DND-41 (cell line): ENCODE measurements around the gene VIL1.
A peak's percentile ranks its signal among the peaks of the same experiment; 100 is the strongest.

Experiments used
- ATAC-seq: fragments of 200-7000 bp; cut with Tn5 transposase; 3 replicates; pipeline ENCODE4 v1.9.1; 2021; ENCODE audit warnings: low read depth; ENCODE audit not compliant: insufficient read depth
- DNase-seq: peaks from one replicate; pipeline ENCODE4 v3.0.0-alpha.2; 2020
- H2AFZ ChIP-seq: 2 replicates; pipeline ENCODE4 v1.6.0; 2012; ENCODE audit warnings: low read depth, low read length
- H3K27ac ChIP-seq: 2 replicates; pipeline ENCODE4 v1.5.1; 2012; ENCODE audit warnings: low read length, inconsistent platforms
- H3K27me3 ChIP-seq: fragments of 200-600 bp; sonication (generic); 2 replicates; pipeline ENCODE4 v1.6.0; 2012; ENCODE audit warnings: low read length, mild to moderate bottlenecking, inconsistent platforms; ENCODE audit not compliant: insufficient read depth, poor library complexity
- H3K36me3 ChIP-seq: 2 replicates; pipeline ENCODE4 v1.5.1; 2012; ENCODE audit warnings: low read length, inconsistent platforms; ENCODE audit not compliant: insufficient read depth
- H3K4me1 ChIP-seq: 2 replicates; pipeline ENCODE4 v1.5.1; 2012; ENCODE audit warnings: mild to moderate bottlenecking, low read length; ENCODE audit not compliant: insufficient read depth
- H3K4me2 ChIP-seq: 2 replicates; pipeline ENCODE4 v1.6.0; 2012; ENCODE audit warnings: mild to moderate bottlenecking, moderate library complexity, low read length, inconsistent platforms; ENCODE audit not compliant: insufficient read depth
- H3K4me3 ChIP-seq, 2 experiments: fragments of 200-600 bp in 1 of 2; shearing (Covaris generic) in 1 of 2; 2 replicates each; pipeline ENCODE4 v1.5.1; 2012 to 2016; ENCODE audit warnings: inconsistent platforms in 2 of 2, low read length in 2 of 2, mild to moderate bottlenecking in 2 of 2, low read depth in 1 of 2, moderate library complexity in 1 of 2
- H3K79me2 ChIP-seq: 2 replicates; pipeline ENCODE4 v1.6.0; 2012; ENCODE audit warnings: low read length, inconsistent platforms; ENCODE audit not compliant: insufficient read depth
- H3K9ac ChIP-seq: 2 replicates; pipeline ENCODE4 v1.6.0; 2012; ENCODE audit warnings: low read depth, mild to moderate bottlenecking, inconsistent platforms, low read length, moderate library complexity
- H3K9me3 ChIP-seq: 2 replicates; pipeline ENCODE4 v1.5.1; 2012; ENCODE audit warnings: low read length, moderate library complexity, mild to moderate bottlenecking, inconsistent platforms; ENCODE audit not compliant: insufficient read depth, severe bottlenecking
- H4K20me1 ChIP-seq: 2 replicates; pipeline ENCODE4 v1.6.0; 2012; ENCODE audit warnings: low read length; ENCODE audit not compliant: insufficient read depth
- EZH2 ChIP-seq: IDR thresholded peaks from 3 replicates; pipeline ENCODE4 v1.6.1; 2012; ENCODE audit warnings: borderline replicate concordance, low read depth, mild to moderate bottlenecking, moderate library complexity, low read length, inconsistent platforms; ENCODE audit not compliant: severe bottlenecking
- TF ChIP-seq, protein P1 (sequence below): IDR thresholded peaks from 2 replicates; pipeline ENCODE4 v1.5.1; 2012; ENCODE audit warnings: borderline replicate concordance, low read length, moderate library complexity, mild to moderate bottlenecking; ENCODE audit not compliant: poor library complexity, severe bottlenecking; ENCODE audit errors: extremely low read depth

The VIL1 gene

DNA sequence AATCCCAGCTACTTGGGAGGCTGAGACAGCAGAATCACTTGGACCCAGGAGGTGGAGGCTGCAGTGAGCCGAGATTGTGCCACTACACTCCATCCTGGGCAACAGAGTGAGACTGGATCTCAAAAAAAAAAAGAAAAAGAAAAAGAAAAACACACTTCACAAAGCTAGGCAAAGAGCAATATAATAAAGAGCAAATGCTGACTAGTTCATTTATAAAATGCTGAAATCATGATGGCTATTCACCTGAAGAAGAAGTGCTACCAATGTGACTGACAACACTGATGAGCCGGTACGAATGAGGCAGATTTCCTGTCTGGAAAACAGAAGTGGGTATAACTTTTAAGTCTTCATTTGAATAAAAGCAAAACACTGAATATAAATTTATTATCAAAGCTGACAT is 37.9 kb downstream of the VIL1 start:
- peaks cover 80% of the 10 kb centered on the region for H3K36me3 ChIP-seq
- H3K9ac ChIP-seq, result no peak overlapping the region
- DNase-seq, result no peak
- no peak overlapping the region for H3K4me3 ChIP-seq
- no peak overlapping the region for H3K27ac ChIP-seq
- no peaks in the 10 kb centered on the region for H3K4me1 ChIP-seq
- H2AFZ ChIP-seq, result no peak overlapping the region
- TF ChIP-seq, protein P1, sequence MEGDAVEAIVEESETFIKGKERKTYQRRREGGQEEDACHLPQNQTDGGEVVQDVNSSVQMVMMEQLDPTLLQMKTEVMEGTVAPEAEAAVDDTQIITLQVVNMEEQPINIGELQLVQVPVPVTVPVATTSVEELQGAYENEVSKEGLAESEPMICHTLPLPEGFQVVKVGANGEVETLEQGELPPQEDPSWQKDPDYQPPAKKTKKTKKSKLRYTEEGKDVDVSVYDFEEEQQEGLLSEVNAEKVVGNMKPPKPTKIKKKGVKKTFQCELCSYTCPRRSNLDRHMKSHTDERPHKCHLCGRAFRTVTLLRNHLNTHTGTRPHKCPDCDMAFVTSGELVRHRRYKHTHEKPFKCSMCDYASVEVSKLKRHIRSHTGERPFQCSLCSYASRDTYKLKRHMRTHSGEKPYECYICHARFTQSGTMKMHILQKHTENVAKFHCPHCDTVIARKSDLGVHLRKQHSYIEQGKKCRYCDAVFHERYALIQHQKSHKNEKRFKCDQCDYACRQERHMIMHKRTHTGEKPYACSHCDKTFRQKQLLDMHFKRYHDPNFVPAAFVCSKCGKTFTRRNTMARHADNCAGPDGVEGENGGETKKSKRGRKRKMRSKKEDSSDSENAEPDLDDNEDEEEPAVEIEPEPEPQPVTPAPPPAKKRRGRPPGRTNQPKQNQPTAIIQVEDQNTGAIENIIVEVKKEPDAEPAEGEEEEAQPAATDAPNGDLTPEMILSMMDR, result no peak
- no peak for TF ChIP-seq EZH2
- H4K20me1 ChIP-seq, result no peaks in the 10 kb centered on the region
- H3K9me3 ChIP-seq, result peaks cover 16% of the 10 kb centered on the region
- no peak for ATAC-seq
- no peaks in the 10 kb centered on the region for H3K79me2 ChIP-seq
- H3K4me2 ChIP-seq, result no peak overlapping the region
- no peaks in the 10 kb centered on the region for H3K27me3 ChIP-seq

DNA sequence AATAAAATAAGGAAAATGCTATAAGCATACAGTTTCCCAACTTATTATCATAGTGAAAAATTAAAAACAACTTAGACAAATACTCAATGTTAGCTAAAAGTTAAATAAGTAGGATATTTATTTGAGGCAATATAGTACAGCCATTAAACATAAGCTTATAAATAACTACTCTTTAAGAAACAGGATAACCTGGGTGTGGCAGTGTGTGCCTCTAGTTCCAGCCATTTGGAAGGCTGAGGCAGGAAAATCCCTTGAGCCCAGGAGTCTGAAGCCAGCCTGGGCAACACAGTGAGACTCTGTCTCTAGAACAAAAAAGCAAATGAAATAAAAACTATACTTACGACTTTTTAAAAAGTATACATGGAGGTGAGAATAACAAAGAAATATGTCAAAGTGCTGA is 39.7 kb downstream of the VIL1 start:
- Histone ChIP-seq H3K9ac (no peak overlapping the region), H3K4me1 (no peaks in the 10 kb centered on the region), H4K20me1 (no peaks in the 10 kb centered on the region), H3K27ac (no peak overlapping the region), H3K4me2 (no peak overlapping the region), H3K27me3 (no peaks in the 10 kb centered on the region), H3K4me3 (no peak overlapping the region), H3K79me2 (no peaks in the 10 kb centered on the region), H3K36me3 (peaks cover 77% of the 10 kb centered on the region), H2AFZ (no peak overlapping the region), H3K9me3 (peaks cover 16% of the 10 kb centered on the region)
- DNase-seq (no peak), ATAC-seq (no peak)
- no peak for TF ChIP-seq EZH2
- TF ChIP-seq, protein P1, result no peak

DNA sequence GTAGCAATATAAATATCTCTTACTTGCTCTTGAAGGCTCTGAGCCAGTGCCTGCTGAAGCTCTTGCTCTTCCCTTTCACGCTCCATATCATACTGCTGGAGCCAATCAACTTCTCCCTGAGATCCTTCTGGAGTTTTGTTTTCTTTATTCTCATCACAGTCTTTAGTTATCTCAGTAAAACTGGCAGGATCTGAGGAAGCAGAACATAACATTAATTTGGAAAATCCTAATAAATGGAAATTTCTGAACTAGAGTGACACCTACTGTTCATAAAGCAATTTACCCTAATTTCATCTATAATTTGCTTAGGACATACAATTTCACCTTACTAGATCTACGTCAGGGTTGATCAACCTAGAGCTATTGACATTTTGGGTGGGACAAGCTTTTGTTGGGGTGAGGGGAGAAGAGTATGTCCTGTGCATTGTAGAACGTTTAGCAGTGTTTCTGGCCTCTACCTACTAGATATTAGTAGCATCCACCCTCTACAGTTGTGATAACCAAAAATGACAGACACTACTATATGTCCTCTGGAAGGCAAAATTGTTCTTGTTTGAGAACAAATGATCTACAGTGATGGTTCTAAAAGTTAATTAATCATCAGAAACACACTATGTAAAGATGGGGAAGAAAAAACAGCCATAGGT is 47.2 kb downstream of the VIL1 start:
- Histone ChIP-seq H3K36me3 (peaks cover 65% of the 10 kb centered on the region), H3K4me3 (no peak overlapping the region), H3K27ac (no peak overlapping the region), H3K4me2 (no peak overlapping the region), H3K4me1 (no peaks in the 10 kb centered on the region), H3K27me3 (no peaks in the 10 kb centered on the region), H3K9ac (no peak overlapping the region), H3K79me2 (no peaks in the 10 kb centered on the region), H2AFZ (no peak overlapping the region), H3K9me3 (no peaks in the 10 kb centered on the region), H4K20me1 (no peaks in the 10 kb centered on the region)
- ATAC-seq (peak; percentile 37; the same call in 2 of the 3 replicates), DNase-seq (no peak)
- no peak for TF ChIP-seq EZH2
- TF ChIP-seq, protein P1, result peak; percentile 63

DNA sequence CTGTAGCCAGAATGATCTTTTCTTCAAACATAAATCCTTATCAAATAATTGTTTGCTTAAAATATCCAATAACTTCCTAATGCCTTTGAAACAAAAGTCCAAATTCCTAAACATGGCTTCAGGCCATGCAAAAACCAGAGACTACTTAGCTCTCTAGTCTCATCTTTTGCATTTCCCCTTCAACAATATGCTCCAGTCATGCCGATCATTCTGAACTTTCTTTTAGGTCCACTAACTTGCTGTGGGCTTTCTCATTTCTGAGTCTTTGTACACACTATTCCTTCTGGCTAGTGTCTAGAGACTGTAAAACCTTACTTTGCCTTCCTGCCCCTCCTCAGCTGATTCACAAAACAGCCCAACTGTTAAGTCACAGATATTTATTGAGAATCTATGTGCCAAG is 51.5 kb downstream of the VIL1 start:
- Histone ChIP-seq H3K36me3 (peaks cover 72% of the 10 kb centered on the region), H4K20me1 (no peaks in the 10 kb centered on the region), H3K4me2 (no peak overlapping the region), H2AFZ (no peak overlapping the region), H3K4me3 (no peak overlapping the region), H3K9me3 (no peaks in the 10 kb centered on the region), H3K27ac (no peak overlapping the region), H3K4me1 (no peaks in the 10 kb centered on the region), H3K9ac (no peak overlapping the region), H3K79me2 (no peaks in the 10 kb centered on the region), H3K27me3 (no peaks in the 10 kb centered on the region)
- TF ChIP-seq, protein P1, result no peak
- no peak for TF ChIP-seq EZH2
- no peak for DNase-seq
- ATAC-seq, result no peak
